HepG2 (cell line): Measurements from ENCODE around the gene TNMD.

Experiments
- POLR2A ChIP-seq, 2 experiments: IDR thresholded peaks; 2 replicates each; pipeline ENCODE4 v1.6.1; 2011; ENCODE audit warnings: low read depth in 2 of 2, low read length in 2 of 2, mild to moderate bottlenecking in 1 of 2, moderate library complexity in 1 of 2; ENCODE audit not compliant: insufficient read depth in 1 of 2
- SRF ChIP-seq: IDR thresholded peaks from 2 replicates; pipeline ENCODE4 v1.6.1; 2011; ENCODE audit warnings: mild to moderate bottlenecking, low read depth, low read length, moderate library complexity
- TAF1 ChIP-seq: sonication (generic); formaldehyde crosslinking; IDR thresholded peaks from 2 replicates; pipeline ENCODE4 v1.4.0; 2020; ENCODE audit warnings: missing genetic modification reagents
- ZNF274 ChIP-seq: sonication (generic); formaldehyde crosslinking; IDR thresholded peaks from 2 replicates; pipeline ENCODE4 v1.5.1; 2020; ENCODE audit warnings: mild to moderate bottlenecking, missing genetic modification reagents

DNA sequence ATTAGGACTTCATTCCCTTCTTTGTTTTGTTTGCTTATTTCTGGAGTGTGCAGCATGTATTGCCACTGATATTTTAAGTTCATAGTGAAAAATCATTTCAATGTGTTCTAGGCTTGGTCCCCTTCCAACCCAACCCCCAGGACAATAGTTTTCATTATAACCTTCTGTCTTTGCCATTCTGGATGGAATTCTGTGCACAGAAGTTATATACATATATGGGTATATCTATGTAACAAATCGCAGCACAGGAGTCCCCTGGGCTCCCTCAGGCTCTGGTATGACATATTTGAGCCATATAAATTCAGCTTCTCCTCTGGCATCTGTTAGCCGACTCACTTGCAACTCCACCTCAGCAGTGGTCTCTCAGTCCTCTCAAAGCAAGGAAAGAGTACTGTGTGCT, at the start of gene TNMD:
- TF ChIP-seq POLR2A (IDR thresholded peaks at IDR 0.05; ENCODE audit: insufficient read depth in 1 of 2, low read depth in 2 of 2, low read length in 2 of 2) (no peak), SRF (no peak), TAF1 (CRISPR knock-in tag) (no peak), ZNF274 (CRISPR knock-in tag) (no peak)
